GM19023 (cell line): ENCODE data around the gene ICA1.

Source experiments
- ATAC-seq: cut with Tn5 transposase; IDR thresholded peaks from one replicate; pipeline ENCODE4 v1.9.1; 2021; ENCODE audit warnings: mild to moderate bottlenecking, moderate library complexity; ENCODE audit not compliant: unreplicated experiment

ICA1 gene

GRCh38 chr7:8204339-8205030, 57.5 kb downstream of the ICA1 start:
- no peak for ATAC-seq

- ATAC-seq, result no peak
Measured at GRCh38 chr7:8201846-8202441, 60.0 kb downstream of the ICA1 start.

- no peak for ATAC-seq
Measured at GRCh38 chr7:8200717-8201116, 61.2 kb downstream of the ICA1 start.

- ATAC-seq, result no peak
Measured at GRCh38 chr7:8200316-8200715, 61.7 kb downstream of the ICA1 start.

- ATAC-seq, result no peak
Measured at GRCh38 chr7:8197994-8198698, 63.8 kb downstream of the ICA1 start.

- ATAC-seq, result no peak
Measured at GRCh38 chr7:8192897-8193296, 69.1 kb downstream of the ICA1 start.

- peak; percentile 76 for ATAC-seq
Measured at GRCh38 chr7:8190119-8190895, 71.7 kb downstream of the ICA1 start.

GRCh38 chr7:8189625-8190024, 72.3 kb downstream of the ICA1 start:
- no peak for ATAC-seq

GRCh38 chr7:8185926-8186683, 75.9 kb downstream of the ICA1 start:
- no peak for ATAC-seq

- ATAC-seq, result no peak
Measured at GRCh38 chr7:8184221-8184620, 77.7 kb downstream of the ICA1 start.

GRCh38 chr7:8179486-8179885, 82.5 kb downstream of the ICA1 start:
- no peak for ATAC-seq

- no peak for ATAC-seq
Measured at GRCh38 chr7:8178353-8178752, 83.6 kb downstream of the ICA1 start.

GRCh38 chr7:8177109-8177933, 84.6 kb downstream of the ICA1 start:
- peak; percentile 41 for ATAC-seq

- peak; percentile 73 for ATAC-seq
Measured at GRCh38 chr7:8176370-8177081, 85.4 kb downstream of the ICA1 start.

- ATAC-seq, result no peak
Measured at GRCh38 chr7:8175929-8176369, 86.0 kb downstream of the ICA1 start.

- no peak for ATAC-seq
Measured at GRCh38 chr7:8172372-8173354, 89.3 kb downstream of the ICA1 start.

- ATAC-seq, result no peak
Measured at GRCh38 chr7:8169171-8169570, 92.8 kb downstream of the ICA1 start.

- ATAC-seq, result no peak
Measured at GRCh38 chr7:8168336-8168735, 93.6 kb downstream of the ICA1 start.
